ENCODE measurements around the gene DOCK9. TPM values are rescaled to one million over a fixed set of nuclear protein-coding genes. Genes with fewer than 3 reads are reported as not detected.

DOCK9 gene
- total and polyA plus RNA-seq, 9 of the 15 experiments (the other 6 are each of a cell fraction or from before 2014, with no cell fraction given): 3.5 to 25.3 (median 16.7) TPM

DNA sequence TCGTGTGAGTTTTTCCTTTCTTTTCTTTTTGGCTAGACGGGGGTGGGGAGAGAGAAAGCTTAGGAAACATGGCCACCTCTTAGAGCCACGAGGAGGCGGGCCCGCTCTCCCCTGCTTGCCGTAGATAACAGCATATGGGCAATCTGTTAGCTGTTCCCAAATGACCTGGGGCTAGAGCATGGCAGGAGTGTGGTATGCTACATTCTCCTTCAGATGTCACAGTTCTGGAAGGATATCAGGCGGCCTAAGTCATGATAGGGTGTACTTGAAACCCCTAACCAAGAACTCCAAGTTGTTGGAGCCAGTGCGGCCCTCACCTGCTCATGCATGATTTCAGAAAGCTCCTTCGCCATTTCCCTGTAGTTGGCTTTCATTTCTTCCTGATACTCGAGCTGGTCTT, 181.1 kb downstream of the DOCK9 start (continued):
- TF ChIP-seq, protein P1, sequence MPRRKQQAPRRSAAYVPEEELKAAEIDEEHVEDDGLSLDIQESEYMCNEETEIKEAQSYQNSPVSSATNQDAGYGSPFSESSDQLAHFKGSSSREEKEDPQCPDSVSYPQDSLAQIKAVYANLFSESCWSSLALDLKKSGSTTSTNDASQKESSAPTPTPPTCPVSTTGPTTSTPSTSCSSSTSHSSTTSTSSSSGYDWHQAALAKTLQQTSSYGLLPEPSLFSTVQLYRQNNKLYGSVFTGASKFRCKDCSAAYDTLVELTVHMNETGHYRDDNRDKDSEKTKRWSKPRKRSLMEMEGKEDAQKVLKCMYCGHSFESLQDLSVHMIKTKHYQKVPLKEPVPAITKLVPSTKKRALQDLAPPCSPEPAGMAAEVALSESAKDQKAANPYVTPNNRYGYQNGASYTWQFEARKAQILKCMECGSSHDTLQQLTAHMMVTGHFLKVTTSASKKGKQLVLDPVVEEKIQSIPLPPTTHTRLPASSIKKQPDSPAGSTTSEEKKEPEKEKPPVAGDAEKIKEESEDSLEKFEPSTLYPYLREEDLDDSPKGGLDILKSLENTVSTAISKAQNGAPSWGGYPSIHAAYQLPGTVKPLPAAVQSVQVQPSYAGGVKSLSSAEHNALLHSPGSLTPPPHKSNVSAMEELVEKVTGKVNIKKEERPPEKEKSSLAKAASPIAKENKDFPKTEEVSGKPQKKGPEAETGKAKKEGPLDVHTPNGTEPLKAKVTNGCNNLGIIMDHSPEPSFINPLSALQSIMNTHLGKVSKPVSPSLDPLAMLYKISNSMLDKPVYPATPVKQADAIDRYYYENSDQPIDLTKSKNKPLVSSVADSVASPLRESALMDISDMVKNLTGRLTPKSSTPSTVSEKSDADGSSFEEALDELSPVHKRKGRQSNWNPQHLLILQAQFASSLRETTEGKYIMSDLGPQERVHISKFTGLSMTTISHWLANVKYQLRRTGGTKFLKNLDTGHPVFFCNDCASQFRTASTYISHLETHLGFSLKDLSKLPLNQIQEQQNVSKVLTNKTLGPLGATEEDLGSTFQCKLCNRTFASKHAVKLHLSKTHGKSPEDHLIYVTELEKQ (CRISPR knock-in tag; IDR thresholded peaks at IDR 0.05): no peak
- TF ChIP-seq, protein P2, sequence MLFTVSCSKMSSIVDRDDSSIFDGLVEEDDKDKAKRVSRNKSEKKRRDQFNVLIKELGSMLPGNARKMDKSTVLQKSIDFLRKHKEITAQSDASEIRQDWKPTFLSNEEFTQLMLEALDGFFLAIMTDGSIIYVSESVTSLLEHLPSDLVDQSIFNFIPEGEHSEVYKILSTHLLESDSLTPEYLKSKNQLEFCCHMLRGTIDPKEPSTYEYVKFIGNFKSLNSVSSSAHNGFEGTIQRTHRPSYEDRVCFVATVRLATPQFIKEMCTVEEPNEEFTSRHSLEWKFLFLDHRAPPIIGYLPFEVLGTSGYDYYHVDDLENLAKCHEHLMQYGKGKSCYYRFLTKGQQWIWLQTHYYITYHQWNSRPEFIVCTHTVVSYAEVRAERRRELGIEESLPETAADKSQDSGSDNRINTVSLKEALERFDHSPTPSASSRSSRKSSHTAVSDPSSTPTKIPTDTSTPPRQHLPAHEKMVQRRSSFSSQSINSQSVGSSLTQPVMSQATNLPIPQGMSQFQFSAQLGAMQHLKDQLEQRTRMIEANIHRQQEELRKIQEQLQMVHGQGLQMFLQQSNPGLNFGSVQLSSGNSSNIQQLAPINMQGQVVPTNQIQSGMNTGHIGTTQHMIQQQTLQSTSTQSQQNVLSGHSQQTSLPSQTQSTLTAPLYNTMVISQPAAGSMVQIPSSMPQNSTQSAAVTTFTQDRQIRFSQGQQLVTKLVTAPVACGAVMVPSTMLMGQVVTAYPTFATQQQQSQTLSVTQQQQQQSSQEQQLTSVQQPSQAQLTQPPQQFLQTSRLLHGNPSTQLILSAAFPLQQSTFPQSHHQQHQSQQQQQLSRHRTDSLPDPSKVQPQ (CRISPR knock-in tag; IDR thresholded peaks at IDR 0.05; ENCODE audit: borderline replicate concordance): no peak
- TF ChIP-seq NBN (IDR thresholded peaks at IDR 0.05; ENCODE audit: low read depth) (no peak), GTF2E2 (tag; IDR thresholded peaks at IDR 0.05) (no peak), GABPB1 (CRISPR knock-in tag; IDR thresholded peaks at IDR 0.05) (no peak), MCM5 (IDR thresholded peaks at IDR 0.05; ENCODE audit: low read depth) (no peak), ZSCAN32 (CRISPR knock-in tag; IDR thresholded peaks at IDR 0.05) (no peak), ZNF507 (tag; conservative IDR thresholded peaks at IDR 0.05) (no peak), CCAR2 (IDR thresholded peaks at IDR 0.05; ENCODE audit: low read depth, low read length) (no peak), CHD2 (IDR thresholded peaks at IDR 0.05; ENCODE audit: low read depth, low read length) (no peak), MTA3 (IDR thresholded peaks at IDR 0.05; ENCODE audit: borderline replicate concordance) (0 out of 2 replicates have a peak, but pooled peaks have one; percentile 18), ZNF133 (CRISPR knock-in tag; IDR thresholded peaks at IDR 0.05) (no peak)
- TF ChIP-seq, protein P3, sequence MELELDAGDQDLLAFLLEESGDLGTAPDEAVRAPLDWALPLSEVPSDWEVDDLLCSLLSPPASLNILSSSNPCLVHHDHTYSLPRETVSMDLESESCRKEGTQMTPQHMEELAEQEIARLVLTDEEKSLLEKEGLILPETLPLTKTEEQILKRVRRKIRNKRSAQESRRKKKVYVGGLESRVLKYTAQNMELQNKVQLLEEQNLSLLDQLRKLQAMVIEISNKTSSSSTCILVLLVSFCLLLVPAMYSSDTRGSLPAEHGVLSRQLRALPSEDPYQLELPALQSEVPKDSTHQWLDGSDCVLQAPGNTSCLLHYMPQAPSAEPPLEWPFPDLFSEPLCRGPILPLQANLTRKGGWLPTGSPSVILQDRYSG (tag; conservative IDR thresholded peaks at IDR 0.05; ENCODE audit: low read depth): peak; percentile 58; the same call in 1 of the 2 replicates
- TF ChIP-seq, protein P4, sequence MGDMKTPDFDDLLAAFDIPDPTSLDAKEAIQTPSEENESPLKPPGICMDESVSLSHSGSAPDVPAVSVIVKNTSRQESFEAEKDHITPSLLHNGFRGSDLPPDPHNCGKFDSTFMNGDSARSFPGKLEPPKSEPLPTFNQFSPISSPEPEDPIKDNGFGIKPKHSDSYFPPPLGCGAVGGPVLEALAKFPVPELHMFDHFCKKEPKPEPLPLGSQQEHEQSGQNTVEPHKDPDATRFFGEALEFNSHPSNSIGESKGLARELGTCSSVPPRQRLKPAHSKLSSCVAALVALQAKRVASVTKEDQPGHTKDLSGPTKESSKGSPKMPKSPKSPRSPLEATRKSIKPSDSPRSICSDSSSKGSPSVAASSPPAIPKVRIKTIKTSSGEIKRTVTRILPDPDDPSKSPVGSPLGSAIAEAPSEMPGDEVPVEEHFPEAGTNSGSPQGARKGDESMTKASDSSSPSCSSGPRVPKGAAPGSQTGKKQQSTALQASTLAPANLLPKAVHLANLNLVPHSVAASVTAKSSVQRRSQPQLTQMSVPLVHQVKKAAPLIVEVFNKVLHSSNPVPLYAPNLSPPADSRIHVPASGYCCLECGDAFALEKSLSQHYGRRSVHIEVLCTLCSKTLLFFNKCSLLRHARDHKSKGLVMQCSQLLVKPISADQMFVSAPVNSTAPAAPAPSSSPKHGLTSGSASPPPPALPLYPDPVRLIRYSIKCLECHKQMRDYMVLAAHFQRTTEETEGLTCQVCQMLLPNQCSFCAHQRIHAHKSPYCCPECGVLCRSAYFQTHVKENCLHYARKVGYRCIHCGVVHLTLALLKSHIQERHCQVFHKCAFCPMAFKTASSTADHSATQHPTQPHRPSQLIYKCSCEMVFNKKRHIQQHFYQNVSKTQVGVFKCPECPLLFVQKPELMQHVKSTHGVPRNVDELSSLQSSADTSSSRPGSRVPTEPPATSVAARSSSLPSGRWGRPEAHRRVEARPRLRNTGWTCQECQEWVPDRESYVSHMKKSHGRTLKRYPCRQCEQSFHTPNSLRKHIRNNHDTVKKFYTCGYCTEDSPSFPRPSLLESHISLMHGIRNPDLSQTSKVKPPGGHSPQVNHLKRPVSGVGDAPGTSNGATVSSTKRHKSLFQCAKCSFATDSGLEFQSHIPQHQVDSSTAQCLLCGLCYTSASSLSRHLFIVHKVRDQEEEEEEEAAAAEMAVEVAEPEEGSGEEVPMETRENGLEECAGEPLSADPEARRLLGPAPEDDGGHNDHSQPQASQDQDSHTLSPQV (IDR thresholded peaks at IDR 0.05): peak; percentile 86
- TF ChIP-seq, protein P5, sequence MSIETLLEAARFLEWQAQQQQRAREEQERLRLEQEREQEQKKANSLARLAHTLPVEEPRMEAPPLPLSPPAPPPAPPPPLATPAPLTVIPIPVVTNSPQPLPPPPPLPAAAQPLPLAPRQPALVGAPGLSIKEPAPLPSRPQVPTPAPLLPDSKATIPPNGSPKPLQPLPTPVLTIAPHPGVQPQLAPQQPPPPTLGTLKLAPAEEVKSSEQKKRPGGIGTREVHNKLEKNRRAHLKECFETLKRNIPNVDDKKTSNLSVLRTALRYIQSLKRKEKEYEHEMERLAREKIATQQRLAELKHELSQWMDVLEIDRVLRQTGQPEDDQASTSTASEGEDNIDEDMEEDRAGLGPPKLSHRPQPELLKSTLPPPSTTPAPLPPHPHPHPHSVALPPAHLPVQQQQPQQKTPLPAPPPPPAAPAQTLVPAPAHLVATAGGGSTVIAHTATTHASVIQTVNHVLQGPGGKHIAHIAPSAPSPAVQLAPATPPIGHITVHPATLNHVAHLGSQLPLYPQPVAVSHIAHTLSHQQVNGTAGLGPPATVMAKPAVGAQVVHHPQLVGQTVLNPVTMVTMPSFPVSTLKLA (conservative IDR thresholded peaks at IDR 0.05): peak; percentile 36 to 65; a peak in 2 of 4 replicates

All from K562 (cell line).